ENCODE results near the gene NUBPL.
"Not testable (repeated sequence)": the region's sequence is repeated elsewhere in the genome, so short reads cannot be mapped to it uniquely, and the experiment has no call there.

The NUBPL gene

DNA sequence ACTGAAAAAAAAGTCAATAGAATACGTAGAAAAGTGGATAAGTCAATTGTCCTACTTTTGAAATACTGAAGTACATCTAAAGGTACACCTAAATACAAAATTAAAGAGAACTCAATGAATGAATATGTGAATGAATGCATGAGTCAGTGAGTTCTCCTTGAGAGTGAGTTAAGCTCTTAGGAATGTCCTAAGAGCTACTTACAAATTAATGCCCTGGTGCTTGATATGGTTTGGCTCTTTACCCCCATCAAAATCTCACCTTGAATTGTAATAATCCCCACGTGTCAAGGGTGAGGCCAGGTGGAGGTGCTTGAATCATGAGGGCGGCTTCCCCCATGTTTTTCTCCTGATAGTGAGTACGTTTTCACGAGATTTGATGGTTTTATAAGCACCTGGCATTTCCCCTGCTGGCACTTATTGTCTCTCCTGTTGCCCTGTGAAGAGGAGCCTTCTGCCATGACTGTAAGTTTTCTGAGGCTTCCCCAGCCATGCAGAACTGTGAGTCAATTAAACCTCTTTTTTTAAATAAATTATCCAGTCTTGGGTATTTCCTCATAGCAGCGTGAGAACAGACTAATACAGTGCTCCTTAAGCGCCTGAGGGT lies 323.7 kb downstream of the NUBPL start:
- DNase-seq = no peak

DNA sequence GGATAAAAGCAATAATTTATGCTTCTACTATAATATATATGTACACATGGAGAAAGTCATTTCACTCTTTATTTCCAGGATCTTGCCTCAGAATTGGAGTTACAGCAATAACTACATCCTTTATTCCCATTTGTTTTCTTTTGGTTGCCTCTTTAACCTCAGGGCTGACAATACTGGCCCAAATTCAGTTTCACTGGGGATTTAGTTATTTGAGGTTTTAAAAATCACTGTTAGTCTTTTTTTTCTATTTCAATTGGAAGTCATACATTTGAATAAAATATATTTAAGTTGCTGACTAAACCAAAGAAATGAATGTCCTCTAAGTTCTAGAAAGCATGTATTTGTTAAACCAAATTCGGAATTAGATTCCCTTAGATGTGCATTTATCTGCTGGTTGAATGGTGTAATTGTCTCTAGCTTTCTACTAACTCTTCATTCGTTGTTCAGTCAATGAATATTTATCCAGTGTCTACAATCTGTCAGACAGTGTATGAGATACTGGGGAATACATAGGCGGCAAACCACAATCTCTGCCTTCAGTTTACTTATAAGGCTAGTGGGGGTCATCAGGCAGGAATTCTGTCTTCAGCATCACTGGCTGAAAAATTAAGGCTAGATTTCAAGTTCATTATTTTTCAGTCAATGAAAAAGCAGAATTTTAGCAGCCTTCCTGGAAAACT lies 325.1 kb downstream of the NUBPL start:
- DNase-seq = no peak

DNA sequence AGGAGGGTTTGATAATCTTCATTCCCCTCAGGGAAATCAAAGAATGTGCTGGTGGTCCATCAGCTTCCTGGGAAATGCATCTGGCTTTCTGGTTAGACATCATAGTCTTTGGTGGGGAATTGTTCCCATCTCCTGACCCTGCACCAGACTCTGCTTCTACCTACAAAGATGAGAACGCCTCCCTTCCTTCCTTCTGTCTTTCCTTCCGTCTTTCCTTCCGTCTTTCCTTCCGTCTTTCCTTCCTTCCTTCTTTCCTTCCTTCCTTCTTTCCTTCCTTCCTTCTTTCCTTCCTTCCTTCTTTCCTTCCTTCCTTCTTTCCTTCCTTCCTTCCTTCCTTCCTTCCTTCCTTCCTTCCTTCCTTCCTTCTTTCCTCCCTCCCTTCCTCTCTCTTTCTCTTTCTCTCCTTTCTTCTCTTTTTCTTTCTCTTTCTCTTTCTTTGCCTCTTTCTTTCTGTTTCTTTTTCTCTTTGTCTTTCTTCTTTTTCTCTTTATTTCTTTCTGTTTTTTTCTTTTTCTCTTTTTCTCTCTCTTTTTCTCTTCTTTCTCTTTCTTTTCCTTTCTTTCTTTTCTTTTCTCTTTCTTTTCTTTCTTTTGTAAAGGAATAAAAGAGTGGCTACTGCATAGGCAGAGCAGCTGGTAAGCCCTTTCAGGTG lies 326.9 kb downstream of the NUBPL start:
- DNase-seq = no peak

GRCh38 chr14:31889297-31889696 lies 328.1 kb downstream of the NUBPL start:
- no peak for DNase-seq

- DNase-seq = not testable (repeated sequence)
Measured at GRCh38 chr14:31890202-31890601, 329.0 kb downstream of the NUBPL start.

DNA sequence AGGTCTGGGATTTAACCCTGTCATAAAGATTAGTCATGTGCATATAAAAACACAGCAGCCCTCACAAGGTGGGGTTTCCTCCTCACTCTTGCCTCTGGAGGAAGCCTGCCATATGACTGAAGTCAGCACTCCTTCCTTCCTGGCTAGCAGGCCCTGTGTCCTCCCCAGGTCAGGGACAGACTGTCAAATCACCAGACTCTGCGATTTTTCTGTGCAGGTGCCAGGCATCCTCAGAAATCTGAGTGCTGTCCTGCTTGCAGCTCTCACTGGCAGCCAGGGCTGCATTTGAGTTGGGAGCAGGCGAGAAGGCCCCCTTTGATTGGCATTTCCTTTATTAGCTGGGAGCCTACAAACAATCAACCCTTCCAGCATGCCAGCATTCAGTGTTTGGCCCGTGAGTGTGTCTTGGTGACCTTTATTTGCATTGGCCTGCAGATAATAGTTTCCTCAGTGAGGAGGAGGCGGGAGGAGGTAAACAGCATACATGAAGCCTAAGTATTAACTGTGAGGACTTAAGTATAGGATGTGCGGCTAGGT lies 332.1 kb downstream of the NUBPL start:
- DNase-seq = no peak

DNA sequence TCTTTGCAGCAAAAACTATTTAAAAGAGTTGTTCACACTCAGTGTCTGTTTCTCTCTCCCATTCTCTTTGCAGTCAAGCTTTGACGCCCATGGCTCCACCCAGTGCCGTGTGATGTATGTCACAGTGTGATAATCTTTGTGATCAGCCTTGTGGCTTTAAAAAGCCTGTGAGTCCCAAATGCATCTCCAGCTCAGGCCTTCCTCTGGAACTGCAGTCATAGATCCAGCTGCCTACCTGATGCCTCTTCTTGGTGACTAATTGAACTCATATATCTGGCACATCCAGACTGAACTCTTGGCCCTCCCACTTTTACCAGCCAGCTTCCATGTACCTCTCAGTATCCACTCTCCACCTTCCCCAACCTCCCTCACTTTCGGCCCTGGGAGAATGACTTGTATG lies 333.1 kb downstream of the NUBPL start:
- no peak for DNase-seq

- DNase-seq = no peak
Measured at GRCh38 chr14:31895206-31895605, 334.0 kb downstream of the NUBPL start.

GRCh38 chr14:31895646-31896045 lies 334.4 kb downstream of the NUBPL start:
- no peak for DNase-seq

DNA sequence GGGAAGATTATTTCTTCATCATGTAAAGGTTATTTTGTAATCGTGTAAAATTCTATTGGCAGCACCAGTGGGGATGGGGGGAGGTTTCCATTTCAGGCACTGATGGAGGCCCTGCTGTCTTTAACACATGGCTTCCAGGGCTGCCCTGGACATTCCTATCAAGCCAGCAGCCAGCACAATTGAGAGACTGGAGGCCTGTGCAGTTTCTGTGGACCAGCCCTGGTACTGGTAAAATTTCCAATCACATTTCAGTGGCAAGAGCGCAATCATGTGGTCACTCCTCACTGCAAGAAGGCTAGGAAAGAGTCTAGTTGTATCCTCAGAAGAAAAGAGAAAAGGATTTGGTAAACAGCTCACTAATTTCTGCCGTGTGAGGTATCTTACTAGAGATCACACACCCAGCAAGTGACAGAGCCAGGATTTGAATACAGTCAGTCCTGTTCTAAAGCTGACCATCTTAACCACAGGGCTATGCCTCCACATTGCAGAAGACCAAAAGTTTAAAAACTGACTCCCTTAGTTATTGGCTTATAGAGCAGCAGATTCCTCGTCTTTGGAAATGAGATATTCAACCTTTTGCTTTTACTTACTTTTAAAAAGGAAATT lies 336.5 kb downstream of the NUBPL start:
- no peak for DNase-seq

DNA sequence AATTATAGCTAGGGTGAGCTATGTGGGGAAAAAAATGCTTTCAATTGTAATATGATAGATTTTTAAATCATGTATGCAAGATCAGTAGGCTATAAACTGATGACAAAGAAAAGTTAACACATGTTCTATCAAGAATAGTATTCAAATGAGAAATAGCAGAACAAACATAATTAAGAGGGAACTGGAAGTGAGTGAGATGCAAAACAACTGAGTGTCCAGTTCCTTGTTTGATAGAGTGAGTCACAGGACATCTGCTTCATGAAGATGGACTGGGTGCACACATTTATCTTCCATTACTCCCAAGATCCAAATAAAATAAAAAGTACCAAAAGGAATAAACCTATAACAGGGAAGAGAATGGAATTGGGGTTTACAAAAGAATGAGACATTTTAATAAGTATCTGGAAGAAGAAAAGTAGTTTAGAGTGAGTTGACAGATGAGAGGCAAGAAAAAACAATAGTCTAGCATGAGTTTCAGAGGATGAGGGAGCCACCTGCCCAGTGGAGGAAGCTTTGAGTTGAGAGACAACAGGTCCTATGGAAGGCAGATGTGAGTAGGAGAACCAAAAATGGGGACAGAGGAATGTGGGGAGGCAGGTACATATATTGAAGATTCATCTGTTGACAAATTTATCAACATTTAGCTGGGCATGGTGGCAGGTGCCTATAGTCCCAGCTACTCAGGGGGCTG lies 337.8 kb downstream of the NUBPL start:
- no peak for DNase-seq

DNA sequence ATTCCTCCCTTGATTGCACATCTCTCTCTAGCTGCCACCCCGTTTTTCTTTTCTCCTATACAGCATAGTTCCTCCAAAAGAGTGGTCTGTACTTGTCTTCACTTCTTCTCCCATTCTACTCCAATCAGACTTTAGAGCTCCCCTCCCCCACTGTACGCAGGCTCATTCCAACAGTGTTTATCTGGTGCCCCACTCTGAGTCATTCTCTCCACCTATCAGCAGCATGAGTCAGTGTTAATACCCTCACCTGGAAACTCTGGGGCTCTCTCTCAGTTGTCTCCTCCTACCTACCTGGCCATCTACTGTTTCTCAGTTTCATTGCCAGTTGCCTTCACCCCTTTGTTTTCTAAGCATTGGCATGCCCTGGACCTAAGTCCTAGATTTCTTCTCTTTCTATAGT lies 340.8 kb downstream of the NUBPL start:
- no peak for DNase-seq

- DNase-seq = no peak
Measured at GRCh38 chr14:31902945-31903646, 341.9 kb downstream of the NUBPL start.

GRCh38 chr14:31909977-31910376 lies 348.8 kb downstream of the NUBPL start:
- DNase-seq = no peak

Data from KG1 (cell line).